DOHH2 (cell line): ENCODE measurements around the gene METTL16.

ENCODE experiments used
- H3F3A ChIP-seq: fragments of 200-600 bp; sonication (generic), shearing (Covaris generic); 2 replicates; pipeline ENCODE4 v1.6.0; 2016; ENCODE audit warnings: antibody characterized with exemption, mild to moderate bottlenecking; ENCODE audit not compliant: control insufficient read depth, insufficient read depth
- H3K27ac ChIP-seq: fragments of 200-600 bp; sonication (generic); 2 replicates; pipeline ENCODE4 v1.5.1; 2014; ENCODE audit warnings: low read depth, mild to moderate bottlenecking, low read length, moderate library complexity
- H3K27me3 ChIP-seq: fragments of 200-600 bp; sonication (generic); 2 replicates; pipeline ENCODE4 v1.6.1; 2014; ENCODE audit warnings: mild to moderate bottlenecking, low read length, mixed read lengths; ENCODE audit not compliant: control insufficient read depth
- H3K36me3 ChIP-seq: fragments of 200-600 bp; sonication (generic); 2 replicates; pipeline ENCODE4 v1.6.1; 2014; ENCODE audit warnings: mild to moderate bottlenecking, low read length, moderate library complexity, mixed read lengths; ENCODE audit not compliant: control insufficient read depth
- H3K4me1 ChIP-seq: fragments of 200-600 bp; sonication (generic); 2 replicates; pipeline ENCODE4 v1.6.1; 2014; ENCODE audit warnings: mild to moderate bottlenecking, low read length, mixed read lengths; ENCODE audit not compliant: control insufficient read depth
- H3K4me2 ChIP-seq: fragments of 200-600 bp; sonication (generic); 2 replicates; pipeline ENCODE4 v1.6.0; 2014; ENCODE audit warnings: mild to moderate bottlenecking, low read length, moderate library complexity
- H3K4me3 ChIP-seq: fragments of 200-600 bp; sonication (generic); 2 replicates; pipeline ENCODE4 v1.5.1; 2014; ENCODE audit warnings: mild to moderate bottlenecking, low read length, mixed read lengths
- H3K79me2 ChIP-seq: fragments of 200-600 bp; sonication (generic); 2 replicates; pipeline ENCODE4 v1.6.1; 2014; ENCODE audit warnings: mild to moderate bottlenecking, low read length, mixed read lengths; ENCODE audit not compliant: control insufficient read depth
- H3K9me2 ChIP-seq: fragments of 200-600 bp; sonication (generic); replicated peaks from 2 replicates; pipeline ENCODE4 v1.6.1; 2014; ENCODE audit warnings: mild to moderate bottlenecking, low read length, mixed read lengths; ENCODE audit not compliant: control insufficient read depth
- H3K9me3 ChIP-seq: fragments of 200-600 bp; sonication (generic); 2 replicates; pipeline ENCODE4 v1.6.1; 2014; ENCODE audit warnings: antibody characterized with exemption, low read length, mixed read lengths; ENCODE audit not compliant: control insufficient read depth, insufficient read depth
- H4K20me1 ChIP-seq: fragments of 200-600 bp; sonication (generic); 2 replicates; pipeline ENCODE4 v1.6.0; 2014; ENCODE audit warnings: low read depth, mild to moderate bottlenecking, antibody characterized with exemption, low read length, moderate library complexity; ENCODE audit not compliant: control insufficient read depth, insufficient read depth
- EZH2phosphoT487 ChIP-seq: fragments of 200-600 bp; sonication (generic); IDR thresholded peaks from 2 replicates; pipeline ENCODE4 v1.6.1; 2017; ENCODE audit warnings: borderline replicate concordance, mild to moderate bottlenecking, antibody characterized with exemption, low read length, moderate library complexity, mixed read lengths
- TF ChIP-seq, protein P1 (sequence below): fragments of 200-600 bp; sonication (generic); IDR thresholded peaks from one replicate; pipeline ENCODE4 v1.5.1; 2014; ENCODE audit warnings: antibody characterized with exemption, mild to moderate bottlenecking, low read depth, low read length; ENCODE audit not compliant: poor library complexity, severe bottlenecking

The METTL16 gene

GRCh38 chr17:2369039-2369438, 142.6 kb downstream of the METTL16 start:
- Histone ChIP-seq H3K27me3 (no peaks in the 10 kb centered on the region), H4K20me1 (no peaks in the 10 kb centered on the region), H3K9me3 (no peaks in the 10 kb centered on the region), H3K36me3 (no peaks in the 10 kb centered on the region), H3K4me1 (no peaks in the 10 kb centered on the region), H3K27ac (no peak overlapping the region), H3K4me2 (no peak overlapping the region), H3F3A (no peaks in the 10 kb centered on the region), H3K9me2 (no peaks in the 10 kb centered on the region), H3K4me3 (no peak overlapping the region), H3K79me2 (no peaks in the 10 kb centered on the region)
- TF ChIP-seq EZH2phosphoT487: no peak
- TF ChIP-seq, protein P1, sequence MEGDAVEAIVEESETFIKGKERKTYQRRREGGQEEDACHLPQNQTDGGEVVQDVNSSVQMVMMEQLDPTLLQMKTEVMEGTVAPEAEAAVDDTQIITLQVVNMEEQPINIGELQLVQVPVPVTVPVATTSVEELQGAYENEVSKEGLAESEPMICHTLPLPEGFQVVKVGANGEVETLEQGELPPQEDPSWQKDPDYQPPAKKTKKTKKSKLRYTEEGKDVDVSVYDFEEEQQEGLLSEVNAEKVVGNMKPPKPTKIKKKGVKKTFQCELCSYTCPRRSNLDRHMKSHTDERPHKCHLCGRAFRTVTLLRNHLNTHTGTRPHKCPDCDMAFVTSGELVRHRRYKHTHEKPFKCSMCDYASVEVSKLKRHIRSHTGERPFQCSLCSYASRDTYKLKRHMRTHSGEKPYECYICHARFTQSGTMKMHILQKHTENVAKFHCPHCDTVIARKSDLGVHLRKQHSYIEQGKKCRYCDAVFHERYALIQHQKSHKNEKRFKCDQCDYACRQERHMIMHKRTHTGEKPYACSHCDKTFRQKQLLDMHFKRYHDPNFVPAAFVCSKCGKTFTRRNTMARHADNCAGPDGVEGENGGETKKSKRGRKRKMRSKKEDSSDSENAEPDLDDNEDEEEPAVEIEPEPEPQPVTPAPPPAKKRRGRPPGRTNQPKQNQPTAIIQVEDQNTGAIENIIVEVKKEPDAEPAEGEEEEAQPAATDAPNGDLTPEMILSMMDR: no peak

- Histone ChIP-seq H3K9me3 (no peaks in the 10 kb centered on the region), H4K20me1 (no peaks in the 10 kb centered on the region), H3F3A (no peaks in the 10 kb centered on the region), H3K36me3 (no peaks in the 10 kb centered on the region), H3K4me1 (no peaks in the 10 kb centered on the region), H3K4me3 (no peak overlapping the region), H3K27me3 (no peaks in the 10 kb centered on the region), H3K4me2 (no peak overlapping the region), H3K9me2 (no peaks in the 10 kb centered on the region), H3K79me2 (no peaks in the 10 kb centered on the region), H3K27ac (no peak overlapping the region)
- TF ChIP-seq, protein P1: no peak
- TF ChIP-seq EZH2phosphoT487: no peak
These were observed 143.3 kb downstream of the METTL16 start for GRCh38 chr17:2368359-2368758.

GRCh38 chr17:2366747-2367494, 144.8 kb downstream of the METTL16 start:
- no peaks in the 10 kb centered on the region for H3K4me1 ChIP-seq
- no peaks in the 10 kb centered on the region for H3K9me3 ChIP-seq
- no peak overlapping the region for H3K4me2 ChIP-seq
- no peak for TF ChIP-seq EZH2phosphoT487
- TF ChIP-seq, protein P1: no peak
- H4K20me1 ChIP-seq: no peaks in the 10 kb centered on the region
- no peaks in the 10 kb centered on the region for H3K27me3 ChIP-seq
- no peaks in the 10 kb centered on the region for H3K36me3 ChIP-seq
- H3F3A ChIP-seq: no peaks in the 10 kb centered on the region
- no peaks in the 10 kb centered on the region for H3K79me2 ChIP-seq
- no peak overlapping the region for H3K4me3 ChIP-seq
- H3K27ac ChIP-seq: no peak overlapping the region
- H3K9me2 ChIP-seq: no peaks in the 10 kb centered on the region
